HG03558 (cell line): ENCODE measurements around the gene FGGY.
"Not testable (repeated sequence)": the region's sequence is repeated elsewhere in the genome, so short reads cannot be mapped to it uniquely, and the experiment has no call there.

Experiments used
- ATAC-seq: cut with Tn5 transposase; IDR thresholded peaks from one replicate; pipeline ENCODE4 v1.9.1; 2021; ENCODE audit warnings: moderate number of reproducible peaks; ENCODE audit not compliant: unreplicated experiment; ENCODE audit errors: extremely low read depth

FGGY gene

GRCh38 chr1:59703918-59704378, 407.1 kb downstream of the FGGY start:
- no peak for ATAC-seq

GRCh38 chr1:59704716-59705115, 407.8 kb downstream of the FGGY start:
- no peak for ATAC-seq

GRCh38 chr1:59705466-59706302, 408.8 kb downstream of the FGGY start:
- ATAC-seq, result no peak

GRCh38 chr1:59706303-59706599, 409.4 kb downstream of the FGGY start:
- ATAC-seq, result no peak

- ATAC-seq, result no peak
Observed at GRCh38 chr1:59707178-59707791, 410.4 kb downstream of the FGGY start.

- no peak for ATAC-seq
Observed at GRCh38 chr1:59709333-59709732, 412.4 kb downstream of the FGGY start.

GRCh38 chr1:59710920-59711319, 414.0 kb downstream of the FGGY start:
- not testable (repeated sequence) for ATAC-seq

- no peak for ATAC-seq
Observed at GRCh38 chr1:59714219-59714618, 417.3 kb downstream of the FGGY start.

- no peak for ATAC-seq
Observed at GRCh38 chr1:59714966-59715365, 418.1 kb downstream of the FGGY start.

GRCh38 chr1:59716832-59717231, 419.9 kb downstream of the FGGY start:
- ATAC-seq, result no peak

- no peak for ATAC-seq
Observed at GRCh38 chr1:59718064-59718988, 421.4 kb downstream of the FGGY start.

GRCh38 chr1:59718989-59719360, 422.1 kb downstream of the FGGY start:
- ATAC-seq, result no peak

- no peak for ATAC-seq
Observed at GRCh38 chr1:59720326-59721115, 423.6 kb downstream of the FGGY start.

GRCh38 chr1:59730302-59730701, 433.4 kb downstream of the FGGY start:
- no peak for ATAC-seq

GRCh38 chr1:59730759-59731478, 434.0 kb downstream of the FGGY start:
- no peak for ATAC-seq

- ATAC-seq, result no peak
Observed at GRCh38 chr1:59731591-59731990, 434.7 kb downstream of the FGGY start.

GRCh38 chr1:59732214-59732955, 435.5 kb downstream of the FGGY start:
- no peak for ATAC-seq

- no peak for ATAC-seq
Observed at GRCh38 chr1:59733443-59734141, 436.7 kb downstream of the FGGY start.
